Skeletal muscle tissue (tissue), 4 donors: ENCODE results near the gene MBNL1. TPM values are rescaled to one million over a fixed set of nuclear protein-coding genes. Genes with fewer than 3 reads are reported as not detected.

Source experiments
- H3K27ac ChIP-seq: one replicate; pipeline ENCODE4 v1.7.0; 2013; ENCODE audit warnings: mild to moderate bottlenecking, low read depth, low read length, inconsistent platforms
- H3K27me3 ChIP-seq, 3 donors: one replicate each; pipeline ENCODE4 v1.7.0; 2013; ENCODE audit warnings: low read length in 3 of 3; ENCODE audit not compliant: control insufficient read depth in 3 of 3, insufficient read depth in 3 of 3
- H3K36me3 ChIP-seq, 3 donors: one replicate each; pipeline ENCODE4 v1.7.0; 2013; ENCODE audit warnings: low read length in 3 of 3; ENCODE audit not compliant: control insufficient read depth in 3 of 3, insufficient read depth in 3 of 3
- H3K4me1 ChIP-seq, 3 donors: one replicate each; pipeline ENCODE4 v1.7.0; 2013; ENCODE audit warnings: low read length in 3 of 3, mild to moderate bottlenecking in 3 of 3; ENCODE audit not compliant: control insufficient read depth in 3 of 3, insufficient read depth in 3 of 3
- H3K4me3 ChIP-seq, 3 donors: one replicate each; pipeline ENCODE4 v1.7.0; 2013; ENCODE audit warnings: low read length in 3 of 3
- H3K9ac ChIP-seq, 3 donors: one replicate each; pipeline ENCODE4 v1.7.0; 2013; ENCODE audit warnings: low read length in 3 of 3, mild to moderate bottlenecking in 3 of 3, moderate library complexity in 2 of 3, low read depth in 1 of 3
- H3K9me3 ChIP-seq, 3 donors: one replicate each; pipeline ENCODE4 v1.7.0; 2013; ENCODE audit warnings: low read length in 3 of 3; ENCODE audit not compliant: control insufficient read depth in 3 of 3
- total RNA-seq: library from RNA; depleted of rRNA; stranded (reverse); fragments of >200 nt; gene quantifications from one replicate; pipeline ENCODE4 v1.2.3, GENCODE V29; 2014
- donor health status: Osteomylitis.

The MBNL1 gene
- total RNA-seq, 1 donor from 2014 or later = 76.7 TPM

- H3K9ac ChIP-seq = no peak overlapping the region
- no peaks in the 10 kb centered on the region for H3K9me3 ChIP-seq
- no peak overlapping the region for H3K27ac ChIP-seq
- H3K36me3 ChIP-seq = no peaks in the 10 kb centered on the region
- peaks cover 2% of the 10 kb centered on the region in 3 donors for H3K4me1 ChIP-seq
- no peak overlapping the region for H3K4me3 ChIP-seq
- H3K27me3 ChIP-seq = no peaks in the 10 kb centered on the region
Observed at GRCh38 chr3:152251916-152252315, 16.8 kb upstream of the MBNL1 start.

DNA sequence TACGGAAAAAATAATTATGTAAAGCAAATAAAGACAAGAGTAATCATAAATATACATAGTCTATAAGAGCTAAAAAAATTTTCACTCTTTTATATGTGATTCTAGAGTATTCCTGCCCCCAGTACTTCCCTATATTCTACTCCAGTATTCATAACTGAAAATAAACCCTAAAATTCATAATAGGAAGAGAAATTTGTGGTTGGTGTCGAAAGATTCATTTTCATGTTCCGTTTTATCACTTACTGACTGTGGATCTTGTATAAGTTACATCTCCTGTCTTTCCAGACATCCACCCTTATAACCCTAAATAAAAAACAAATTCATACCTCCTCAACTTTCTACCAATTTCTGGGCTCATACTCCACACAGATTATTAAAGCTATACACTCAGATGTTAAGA lies 16.0 kb upstream of the MBNL1 start:
- H3K27ac ChIP-seq = no peak overlapping the region
- no peak overlapping the region for H3K4me3 ChIP-seq
- no peak overlapping the region for H3K9ac ChIP-seq
- peaks cover 2 to 5% (median 2%) of the 10 kb centered on the region in 3 donors for H3K4me1 ChIP-seq
- no peaks in the 10 kb centered on the region for H3K36me3 ChIP-seq
- H3K9me3 ChIP-seq = no peaks in the 10 kb centered on the region
- H3K27me3 ChIP-seq = no peaks in the 10 kb centered on the region

- no peaks in the 10 kb centered on the region for H3K9me3 ChIP-seq
- no peak overlapping the region for H3K9ac ChIP-seq
- no peaks in the 10 kb centered on the region for H3K27me3 ChIP-seq
- H3K27ac ChIP-seq = no peak overlapping the region
- no peak overlapping the region for H3K4me3 ChIP-seq
- peaks cover 5 to 8% (median 7%) of the 10 kb centered on the region in 3 donors for H3K4me1 ChIP-seq
- no peaks in the 10 kb centered on the region for H3K36me3 ChIP-seq
Observed at GRCh38 chr3:152253514-152253913, 15.2 kb upstream of the MBNL1 start.

GRCh38 chr3:152254041-152254440 lies 14.7 kb upstream of the MBNL1 start:
- H3K9me3 ChIP-seq = no peaks in the 10 kb centered on the region
- no peak overlapping the region for H3K9ac ChIP-seq
- H3K27me3 ChIP-seq = no peaks in the 10 kb centered on the region
- no peak overlapping the region for H3K4me3 ChIP-seq
- no peak overlapping the region for H3K27ac ChIP-seq
- peaks cover 9 to 12% (median 11%) of the 10 kb centered on the region in 3 donors for H3K4me1 ChIP-seq
- H3K36me3 ChIP-seq = no peaks in the 10 kb centered on the region

GRCh38 chr3:152255290-152255689 lies 13.4 kb upstream of the MBNL1 start:
- Histone ChIP-seq H3K9me3 (no peaks in the 10 kb centered on the region), H3K36me3 (no peaks in the 10 kb centered on the region), H3K27ac (no peak overlapping the region), H3K4me1 (peaks cover 11 to 16% (median 14%) of the 10 kb centered on the region in 3 donors), H3K9ac (no peak overlapping the region), H3K4me3 (no peak overlapping the region), H3K27me3 (no peaks in the 10 kb centered on the region)

- H3K4me3 ChIP-seq = no peak overlapping the region
- H3K27ac ChIP-seq = no peak overlapping the region
- no peaks in the 10 kb centered on the region for H3K36me3 ChIP-seq
- no peaks in the 10 kb centered on the region for H3K9me3 ChIP-seq
- no peak overlapping the region for H3K9ac ChIP-seq
- no peaks in the 10 kb centered on the region for H3K27me3 ChIP-seq
- peaks cover 11 to 18% (median 14%) of the 10 kb centered on the region in 3 donors for H3K4me1 ChIP-seq
Observed at GRCh38 chr3:152256851-152257562, 11.7 kb upstream of the MBNL1 start.

DNA sequence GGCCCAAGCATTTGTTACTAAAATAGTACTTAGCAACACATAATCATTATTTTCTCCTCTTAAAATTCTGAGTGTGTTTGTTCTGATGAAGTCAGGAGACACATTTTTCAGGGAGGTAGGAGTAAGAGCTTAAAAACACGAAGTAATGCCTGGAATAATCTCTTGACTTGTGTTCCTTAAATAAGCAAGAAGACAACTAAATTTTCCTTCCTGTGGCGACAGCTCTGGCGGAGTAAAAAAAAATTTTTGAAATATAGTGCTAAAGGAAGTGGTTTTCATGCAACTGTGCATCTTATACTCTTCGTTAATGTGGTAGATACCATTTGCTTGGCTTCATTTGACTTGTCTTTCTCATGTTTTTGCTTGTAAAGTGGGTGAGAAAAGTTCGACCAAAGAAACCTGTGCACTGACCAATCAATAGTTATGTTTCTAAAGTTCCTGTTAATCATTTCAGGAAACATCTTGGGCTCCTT lies 11.1 kb upstream of the MBNL1 start:
- Histone ChIP-seq H3K9ac (no peak overlapping the region), H3K27ac (no peak overlapping the region), H3K4me1 (peaks cover 11 to 18% (median 14%) of the 10 kb centered on the region in 3 donors), H3K9me3 (no peaks in the 10 kb centered on the region), H3K27me3 (no peaks in the 10 kb centered on the region), H3K4me3 (no peak overlapping the region), H3K36me3 (no peaks in the 10 kb centered on the region)

DNA sequence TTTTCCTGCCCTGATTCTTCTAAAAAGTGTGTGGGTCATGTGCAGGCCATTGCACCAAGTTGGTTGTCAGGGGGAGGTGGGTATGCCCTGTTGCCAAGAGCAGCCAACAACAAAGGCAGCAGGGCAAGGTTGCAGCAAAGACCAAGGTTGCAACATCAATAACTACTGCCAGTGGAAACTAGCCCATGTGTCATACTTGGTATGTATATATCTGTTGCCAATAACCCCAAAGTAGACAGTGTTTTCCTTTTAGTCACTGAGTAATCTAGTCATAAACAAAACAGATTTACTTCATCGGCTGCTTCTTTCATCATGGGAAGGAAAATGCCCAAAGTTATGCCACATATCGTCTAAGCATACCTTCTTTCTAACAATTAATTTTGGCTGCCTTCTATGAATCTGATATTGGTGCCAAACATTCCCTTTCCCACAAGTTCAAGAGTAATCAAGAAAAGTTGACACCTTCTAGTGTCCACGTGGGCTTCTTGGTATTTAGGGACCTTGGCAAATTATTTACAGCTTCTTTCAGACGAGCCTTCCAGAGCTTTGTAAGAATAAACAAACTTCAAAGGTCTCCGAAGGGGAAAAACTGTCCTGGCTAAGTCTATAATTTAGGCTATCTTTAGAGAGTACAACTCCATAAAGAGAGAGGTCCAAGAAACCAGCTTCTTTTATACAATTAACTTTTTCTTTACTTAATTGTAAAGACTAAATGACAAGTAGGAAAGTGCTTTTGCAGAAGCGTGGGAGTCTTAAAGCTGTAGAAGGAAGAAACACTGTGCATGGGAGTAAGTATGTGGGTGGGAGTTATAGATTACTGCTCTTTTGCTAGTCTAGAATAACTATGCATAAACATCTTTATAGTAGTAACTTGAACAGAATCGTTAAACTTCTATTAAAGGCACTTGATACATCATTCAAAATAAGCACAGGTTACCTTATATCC lies 10.0 kb upstream of the MBNL1 start:
- Histone ChIP-seq H3K4me3 (peak overlapping the region; percentile 3 to 61 (median 34)), H3K4me1 (peaks cover 11 to 18% (median 11%) of the 10 kb centered on the region in 3 donors)

DNA sequence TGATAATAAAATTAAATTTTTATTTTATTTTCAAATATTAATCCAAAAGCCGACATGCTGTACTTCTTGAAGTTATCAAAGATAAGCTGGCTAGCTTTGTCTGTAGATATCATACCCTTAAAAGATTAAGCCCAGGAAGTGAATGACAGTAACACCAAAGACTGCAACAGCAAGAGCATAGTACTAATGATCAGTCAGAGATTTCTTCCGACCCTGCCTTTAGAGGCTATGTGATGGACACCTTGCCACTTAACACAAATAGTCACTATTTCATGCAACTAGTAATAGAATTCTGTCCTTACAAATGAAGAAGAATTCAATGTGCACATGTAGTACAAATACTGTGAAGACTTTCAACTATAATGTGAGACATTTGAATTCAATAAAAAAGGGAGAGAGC lies 9.3 kb upstream of the MBNL1 start:
- Histone ChIP-seq H3K27ac (no peak overlapping the region), H3K36me3 (no peaks in the 10 kb centered on the region), H3K27me3 (no peaks in the 10 kb centered on the region), H3K9me3 (no peaks in the 10 kb centered on the region), H3K4me3 (no peak overlapping the region), H3K4me1 (peaks cover 9 to 18% (median 11%) of the 10 kb centered on the region in 3 donors), H3K9ac (peak overlapping the region in 1 of 3 donors; percentile 42)

More for the DNA sequence above, 10.0 kb upstream of the MBNL1 start:
- no peaks in the 10 kb centered on the region for H3K36me3 ChIP-seq
- H3K9ac ChIP-seq = peak overlapping the region; percentile 40 to 43 (median 42)
- H3K27me3 ChIP-seq = no peaks in the 10 kb centered on the region
- no peaks in the 10 kb centered on the region for H3K9me3 ChIP-seq
- H3K27ac ChIP-seq = peak overlapping the region; percentile 76

DNA sequence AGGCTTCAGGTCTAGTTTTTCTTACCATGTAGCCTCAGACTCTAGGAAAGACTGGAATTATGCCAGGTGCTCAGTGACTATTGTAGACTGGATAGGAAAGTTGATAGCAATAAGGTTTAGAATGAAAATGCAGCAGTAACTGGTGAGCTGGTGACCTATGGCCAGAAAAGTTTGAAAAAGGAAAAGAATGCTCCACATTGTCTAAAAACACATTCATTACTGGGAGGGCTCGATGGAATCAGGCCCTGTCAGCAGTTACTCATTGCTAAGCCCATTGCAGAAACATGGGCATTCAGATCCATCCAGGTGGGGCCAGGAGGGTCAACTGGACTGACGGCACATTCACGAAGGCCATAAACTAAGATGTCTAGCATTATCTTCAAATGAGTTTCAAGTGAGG lies 8.7 kb upstream of the MBNL1 start:
- H3K4me3 ChIP-seq = no peak overlapping the region
- H3K9me3 ChIP-seq = no peaks in the 10 kb centered on the region
- no peaks in the 10 kb centered on the region for H3K27me3 ChIP-seq
- peaks cover 9 to 18% (median 11%) of the 10 kb centered on the region in 3 donors for H3K4me1 ChIP-seq
- no peak overlapping the region for H3K27ac ChIP-seq
- H3K9ac ChIP-seq = no peak overlapping the region
- no peaks in the 10 kb centered on the region for H3K36me3 ChIP-seq
